ENCODE results near the gene DHCR7. TPM values are rescaled to one million over a fixed set of nuclear protein-coding genes. Genes with fewer than 3 reads are reported as not detected.

Gene DHCR7
- total RNA-seq, 1 donor from 2014 or later = 140 TPM

DNA sequence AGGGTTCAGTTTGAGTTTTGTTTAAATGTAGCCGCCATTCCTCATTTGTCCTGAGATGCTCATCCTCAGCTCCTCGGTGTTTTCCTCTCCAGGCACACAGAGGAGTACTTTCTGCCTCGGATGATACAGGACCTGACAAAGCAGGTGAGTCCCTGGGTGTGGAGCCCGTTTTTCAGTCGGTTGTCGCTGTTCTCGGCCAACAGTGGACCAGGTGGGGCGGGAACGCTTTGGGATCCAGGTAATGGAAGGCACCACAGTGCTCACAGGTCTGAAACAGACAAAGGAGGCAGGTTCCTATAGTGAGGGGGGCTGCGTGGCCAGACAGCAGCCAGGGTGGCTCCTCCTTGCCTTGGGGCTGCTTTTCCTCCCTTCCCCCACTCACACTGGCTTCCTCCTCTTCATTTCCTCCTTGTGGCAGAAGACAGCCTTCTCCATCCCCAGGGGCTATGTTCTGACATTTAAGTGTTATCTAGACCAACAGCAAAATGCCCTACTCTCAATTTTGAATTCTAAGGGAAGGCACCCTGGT, 24.2 kb upstream of the DHCR7 start:
- TF ChIP-seq, protein P1, sequence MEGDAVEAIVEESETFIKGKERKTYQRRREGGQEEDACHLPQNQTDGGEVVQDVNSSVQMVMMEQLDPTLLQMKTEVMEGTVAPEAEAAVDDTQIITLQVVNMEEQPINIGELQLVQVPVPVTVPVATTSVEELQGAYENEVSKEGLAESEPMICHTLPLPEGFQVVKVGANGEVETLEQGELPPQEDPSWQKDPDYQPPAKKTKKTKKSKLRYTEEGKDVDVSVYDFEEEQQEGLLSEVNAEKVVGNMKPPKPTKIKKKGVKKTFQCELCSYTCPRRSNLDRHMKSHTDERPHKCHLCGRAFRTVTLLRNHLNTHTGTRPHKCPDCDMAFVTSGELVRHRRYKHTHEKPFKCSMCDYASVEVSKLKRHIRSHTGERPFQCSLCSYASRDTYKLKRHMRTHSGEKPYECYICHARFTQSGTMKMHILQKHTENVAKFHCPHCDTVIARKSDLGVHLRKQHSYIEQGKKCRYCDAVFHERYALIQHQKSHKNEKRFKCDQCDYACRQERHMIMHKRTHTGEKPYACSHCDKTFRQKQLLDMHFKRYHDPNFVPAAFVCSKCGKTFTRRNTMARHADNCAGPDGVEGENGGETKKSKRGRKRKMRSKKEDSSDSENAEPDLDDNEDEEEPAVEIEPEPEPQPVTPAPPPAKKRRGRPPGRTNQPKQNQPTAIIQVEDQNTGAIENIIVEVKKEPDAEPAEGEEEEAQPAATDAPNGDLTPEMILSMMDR (IDR thresholded peaks at IDR 0.05; ENCODE audit: unreplicated experiment) = no peak
- DNase-seq (ENCODE audit: low spot score, unreplicated experiment) = no peak
- peaks cover 33% of the 10 kb centered on the region for H3K36me3 Mint-ChIP-seq (ENCODE audit: insufficient read depth)
- H3K9me3 Mint-ChIP-seq (ENCODE audit: low read depth) = peaks cover 15% of the 10 kb centered on the region
- H3K4me3 Mint-ChIP-seq (ENCODE audit: low read depth) = no peak overlapping the region
- H3K27ac Mint-ChIP-seq = no peak overlapping the region
- no peaks in the 10 kb centered on the region for H3K27me3 Mint-ChIP-seq
- peaks cover 4% of the 10 kb centered on the region for H3K4me1 Mint-ChIP-seq (ENCODE audit: low read depth)

DNA sequence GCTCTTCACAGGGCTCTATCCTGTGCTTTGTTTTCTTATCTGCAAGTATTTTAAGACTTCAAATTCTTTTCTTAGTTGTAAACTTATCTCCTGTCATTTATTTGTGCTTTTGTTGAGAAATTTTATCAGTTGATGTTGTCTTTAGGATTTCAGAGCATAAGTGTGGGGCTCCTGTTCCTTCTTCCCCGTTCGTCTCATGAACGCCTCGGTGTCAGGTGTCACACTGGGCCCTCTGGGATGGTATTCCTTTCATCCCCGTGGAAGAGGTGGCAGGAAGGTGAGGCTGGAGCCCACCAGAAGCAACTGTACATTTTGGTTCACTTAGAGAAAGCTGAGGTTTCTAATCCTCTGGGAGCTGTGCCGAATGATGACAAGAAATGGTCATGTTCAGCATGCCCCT, 22.8 kb upstream of the DHCR7 start:
- Mint-ChIP-seq H3K9me3 (ENCODE audit: low read depth) (peaks cover 19% of the 10 kb centered on the region), H3K27ac (no peak overlapping the region), H3K4me1 (ENCODE audit: low read depth) (peaks cover 4% of the 10 kb centered on the region), H3K36me3 (ENCODE audit: insufficient read depth) (peaks cover 41% of the 10 kb centered on the region), H3K27me3 (no peaks in the 10 kb centered on the region), H3K4me3 (ENCODE audit: low read depth) (no peak overlapping the region)
- DNase-seq (ENCODE audit: low spot score, unreplicated experiment) = no peak
- TF ChIP-seq, protein P1 (IDR thresholded peaks at IDR 0.05; ENCODE audit: unreplicated experiment) = no peak

DNA sequence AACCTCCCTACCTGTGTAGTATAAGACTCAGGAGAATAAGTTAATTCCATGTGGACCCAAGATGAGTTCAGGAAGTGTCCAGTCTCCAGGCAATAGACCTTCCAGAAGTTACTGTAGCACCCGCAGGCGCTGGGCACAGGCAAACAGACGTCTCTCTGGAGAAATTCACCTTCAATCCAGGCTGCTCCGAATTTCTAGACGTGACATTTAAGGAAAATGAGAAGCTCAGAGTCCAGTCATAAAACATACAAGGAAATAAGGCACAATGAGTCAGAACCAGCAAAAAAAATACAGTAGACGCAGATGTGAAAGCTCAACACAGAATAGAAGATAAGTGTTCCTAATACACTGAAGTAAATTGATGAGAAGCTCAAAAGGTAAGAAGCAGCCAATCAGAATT, 19.0 kb upstream of the DHCR7 start:
- H3K27ac Mint-ChIP-seq = no peak overlapping the region
- no peaks in the 10 kb centered on the region for H3K27me3 Mint-ChIP-seq
- no peak for DNase-seq (ENCODE audit: low spot score, unreplicated experiment)
- TF ChIP-seq, protein P1 (IDR thresholded peaks at IDR 0.05; ENCODE audit: unreplicated experiment) = no peak
- peaks cover 19% of the 10 kb centered on the region for H3K9me3 Mint-ChIP-seq (ENCODE audit: low read depth)
- H3K36me3 Mint-ChIP-seq (ENCODE audit: insufficient read depth) = peaks cover 49% of the 10 kb centered on the region
- no peak overlapping the region for H3K4me3 Mint-ChIP-seq (ENCODE audit: low read depth)
- peaks cover 8% of the 10 kb centered on the region for H3K4me1 Mint-ChIP-seq (ENCODE audit: low read depth)

DNA sequence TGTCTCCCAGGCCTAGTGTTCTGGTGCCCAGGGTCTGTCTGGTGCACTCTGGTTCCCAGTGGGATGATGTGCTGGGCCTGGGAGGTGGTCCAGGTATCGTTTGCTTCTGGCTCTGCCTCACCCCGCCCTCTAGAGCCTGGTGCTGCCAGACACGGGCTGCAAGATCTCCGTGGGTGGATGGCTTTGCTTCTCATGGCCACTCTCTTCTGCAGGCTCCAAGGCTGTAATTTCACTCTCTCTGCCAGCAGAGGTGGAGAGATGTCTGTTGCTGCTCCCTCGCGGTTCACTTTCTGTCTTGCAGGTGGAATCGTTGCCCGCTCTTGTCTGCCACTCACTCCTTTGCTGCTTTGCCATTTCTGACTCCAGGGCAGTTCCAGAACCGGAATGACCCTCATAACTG, 18.2 kb upstream of the DHCR7 start:
- TF ChIP-seq, protein P1 (IDR thresholded peaks at IDR 0.05; ENCODE audit: unreplicated experiment) = no peak
- DNase-seq (ENCODE audit: low spot score, unreplicated experiment) = no peak
- H3K27me3 Mint-ChIP-seq = no peaks in the 10 kb centered on the region
- H3K36me3 Mint-ChIP-seq (ENCODE audit: insufficient read depth) = peaks cover 50% of the 10 kb centered on the region
- H3K4me1 Mint-ChIP-seq (ENCODE audit: low read depth) = peaks cover 8% of the 10 kb centered on the region
- H3K9me3 Mint-ChIP-seq (ENCODE audit: low read depth) = peaks cover 19% of the 10 kb centered on the region
- no peak overlapping the region for H3K4me3 Mint-ChIP-seq (ENCODE audit: low read depth)
- no peak overlapping the region for H3K27ac Mint-ChIP-seq

DNA sequence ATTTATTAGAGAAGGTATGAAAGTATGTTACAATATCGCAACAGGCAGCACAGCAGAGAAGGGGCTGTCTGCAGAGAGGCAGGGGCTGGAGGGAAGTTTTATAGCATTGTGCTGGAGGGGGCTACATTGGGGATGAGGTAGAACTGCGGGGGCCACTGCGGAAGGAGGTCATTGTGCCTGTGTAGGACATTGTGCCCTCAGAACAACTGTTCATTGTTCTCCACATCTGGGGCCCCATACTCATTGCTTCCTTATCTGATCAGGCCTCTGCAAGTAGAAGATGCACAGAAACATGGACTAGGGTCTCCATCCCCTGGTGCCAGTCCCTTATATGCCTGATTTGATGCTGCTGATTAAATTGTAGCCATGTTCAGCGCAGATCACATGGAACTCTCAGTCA, 16.9 kb upstream of the DHCR7 start:
- Mint-ChIP-seq H3K4me3 (ENCODE audit: low read depth) (no peak overlapping the region), H3K9me3 (ENCODE audit: low read depth) (peaks cover 19% of the 10 kb centered on the region), H3K4me1 (ENCODE audit: low read depth) (peaks cover 5% of the 10 kb centered on the region), H3K27ac (no peak overlapping the region), H3K27me3 (no peaks in the 10 kb centered on the region), H3K36me3 (ENCODE audit: insufficient read depth) (peaks cover 55% of the 10 kb centered on the region)
- no peak for DNase-seq (ENCODE audit: low spot score, unreplicated experiment)
- TF ChIP-seq, protein P1 (IDR thresholded peaks at IDR 0.05; ENCODE audit: unreplicated experiment) = no peak

Data from progenitor cell of endocrine pancreas (in vitro differentiated cells).